Rectal smooth muscle tissue (tissue), 1 donor: ENCODE data around the gene GOSR2.
"Not testable (repeated sequence)": the region's sequence is repeated elsewhere in the genome, so short reads cannot be mapped to it uniquely, and the experiment has no call there.

Experiments
- H3K27ac ChIP-seq: one replicate; pipeline ENCODE4 v1.7.0; 2013; ENCODE audit warnings: low read depth, low read length, inconsistent platforms
- H3K27me3 ChIP-seq: one replicate; pipeline ENCODE4 v1.7.0; 2013; ENCODE audit warnings: low read length; ENCODE audit not compliant: control insufficient read depth, insufficient read depth
- H3K36me3 ChIP-seq: one replicate; pipeline ENCODE4 v1.7.0; 2013; ENCODE audit warnings: low read length; ENCODE audit not compliant: control insufficient read depth, insufficient read depth
- H3K4me1 ChIP-seq: one replicate; pipeline ENCODE4 v1.7.0; 2013; ENCODE audit warnings: low read length; ENCODE audit not compliant: control insufficient read depth, insufficient read depth
- H3K4me3 ChIP-seq: one replicate; pipeline ENCODE4 v1.7.0; 2013; ENCODE audit warnings: low read length
- H3K9ac ChIP-seq: one replicate; pipeline ENCODE4 v1.7.0; 2013; ENCODE audit warnings: low read length

The GOSR2 gene

DNA sequence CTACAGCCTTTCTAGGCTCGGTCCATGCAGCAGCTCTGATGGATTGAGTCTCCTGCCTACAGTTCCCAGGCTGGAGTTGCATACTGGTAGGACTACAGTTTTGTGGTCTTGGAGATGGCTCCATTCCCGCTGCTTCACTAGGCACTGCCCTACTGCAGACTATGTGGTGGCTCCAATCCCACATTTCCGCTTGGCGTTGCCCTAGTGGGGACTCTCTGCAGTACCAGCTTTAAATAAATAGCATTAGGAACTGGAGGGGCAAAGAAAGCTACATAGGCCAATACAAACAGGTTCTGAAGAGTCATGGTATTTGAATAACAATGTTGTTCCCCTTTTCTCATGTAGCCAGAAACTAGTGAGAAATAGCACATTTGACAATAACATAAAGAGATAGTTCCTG is 5.4 kb upstream of the GOSR2 start:
- no peak overlapping the region for H3K4me3 ChIP-seq
- no peak overlapping the region for H3K9ac ChIP-seq
- no peak overlapping the region for H3K27ac ChIP-seq
- no peaks in the 10 kb centered on the region for H3K4me1 ChIP-seq
- H3K27me3 ChIP-seq = no peaks in the 10 kb centered on the region
- H3K36me3 ChIP-seq = no peaks in the 10 kb centered on the region

DNA sequence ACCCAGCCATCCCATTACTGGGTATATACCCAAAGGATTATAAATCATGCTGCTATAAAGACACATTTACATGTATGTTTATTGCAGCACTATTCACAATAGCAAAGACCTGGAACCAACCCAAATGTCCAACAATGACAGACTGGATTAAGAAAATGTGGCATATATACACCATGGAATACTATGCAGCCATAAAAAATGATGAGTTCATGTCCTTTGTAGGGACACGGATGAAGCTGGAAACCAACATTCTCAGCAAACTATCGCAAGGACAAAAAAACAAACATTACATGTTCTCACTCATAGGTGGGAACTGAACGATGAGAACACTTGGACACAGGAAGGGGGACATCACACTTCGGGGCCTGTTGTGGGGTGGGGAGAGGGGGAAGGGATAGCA is 998 bp upstream of the GOSR2 start:
- not testable (repeated sequence) for H3K36me3 ChIP-seq, H3K27me3 ChIP-seq, H3K27ac ChIP-seq, H3K4me1 ChIP-seq, H3K4me3 ChIP-seq, H3K9ac ChIP-seq

GRCh38 chr17:46922487-46922803 is 515 bp upstream of the GOSR2 start:
- peak overlapping the region; percentile 76 for H3K4me3 ChIP-seq
- H3K27ac ChIP-seq = peak overlapping the region; percentile 97
- no peaks in the 10 kb centered on the region for H3K36me3 ChIP-seq
- H3K4me1 ChIP-seq = peaks cover 7% of the 10 kb centered on the region
- H3K27me3 ChIP-seq = no peaks in the 10 kb centered on the region
- H3K9ac ChIP-seq = no peak overlapping the region

- Histone ChIP-seq H3K4me1 (peaks cover 7% of the 10 kb centered on the region), H3K36me3 (peaks cover 5% of the 10 kb centered on the region), H3K27ac (no peak overlapping the region), H3K4me3 (no peak overlapping the region), H3K27me3 (no peaks in the 10 kb centered on the region), H3K9ac (no peak overlapping the region)
Observed at GRCh38 chr17:46925185-46925868, 2.4 kb downstream of the GOSR2 start.

DNA sequence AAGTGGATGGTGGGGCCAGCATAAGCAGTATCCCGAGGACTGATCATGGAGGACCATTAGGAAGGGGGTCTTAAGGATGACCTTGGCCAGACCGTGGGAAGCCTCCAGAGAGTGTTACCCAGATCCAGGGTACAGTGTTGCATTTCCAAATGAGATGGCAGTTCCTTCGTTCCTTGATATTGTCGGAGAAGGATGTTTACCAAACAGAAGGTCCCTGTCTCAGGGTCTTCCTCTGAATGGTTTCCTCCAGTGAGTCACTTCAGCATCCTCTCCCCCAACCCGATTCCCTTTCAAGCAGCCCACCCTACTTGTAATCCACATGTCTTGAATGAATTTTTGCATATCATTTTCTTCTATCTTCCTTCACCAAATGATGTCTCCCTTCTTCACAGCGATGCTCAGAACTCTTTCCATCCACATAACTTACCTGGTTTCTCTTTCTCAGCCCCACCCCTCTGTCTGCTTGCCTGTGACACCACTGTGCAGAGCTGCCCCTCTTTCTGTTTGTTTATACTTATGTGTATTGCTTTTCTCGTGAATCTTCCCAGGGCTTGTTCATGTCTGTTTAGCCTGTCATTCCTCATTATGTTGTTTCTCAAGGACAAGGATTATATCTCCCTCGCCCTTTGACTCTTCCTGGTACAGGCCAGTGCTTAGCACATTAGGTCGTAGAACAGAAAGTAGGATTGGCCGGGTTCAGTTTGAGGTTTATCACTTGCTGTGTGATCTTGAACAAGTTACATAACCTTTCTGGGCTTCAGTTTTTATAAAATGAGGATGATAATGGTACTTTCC is 5.7 kb downstream of the GOSR2 start:
- H3K27me3 ChIP-seq = no peaks in the 10 kb centered on the region
- no peak overlapping the region for H3K4me3 ChIP-seq
- no peak overlapping the region for H3K27ac ChIP-seq
- peaks cover 7% of the 10 kb centered on the region for H3K4me1 ChIP-seq
- H3K9ac ChIP-seq = no peak overlapping the region
- H3K36me3 ChIP-seq = peaks cover 21% of the 10 kb centered on the region

DNA sequence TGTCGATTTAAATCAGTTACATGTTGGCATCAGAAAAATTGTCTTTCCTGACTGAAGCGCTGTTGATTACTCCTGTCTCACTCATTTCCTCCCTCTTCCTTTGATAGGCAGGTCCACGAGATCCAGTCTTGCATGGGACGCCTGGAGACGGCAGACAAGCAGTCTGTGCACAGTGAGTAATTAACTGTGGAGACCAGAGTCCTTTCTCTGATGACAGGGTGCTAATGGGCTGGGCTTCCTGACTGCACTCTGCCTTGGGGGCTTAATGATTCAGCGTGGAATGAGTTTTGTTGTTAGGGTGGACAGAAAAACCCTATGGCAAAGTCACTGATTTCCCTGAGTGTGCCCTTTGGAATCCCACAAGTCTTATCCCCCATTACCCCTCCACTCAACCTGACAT is 6.5 kb downstream of the GOSR2 start:
- Histone ChIP-seq H3K27ac (no peak overlapping the region), H3K4me1 (peaks cover 2% of the 10 kb centered on the region), H3K27me3 (no peaks in the 10 kb centered on the region), H3K36me3 (peaks cover 25% of the 10 kb centered on the region), H3K9ac (no peak overlapping the region), H3K4me3 (no peak overlapping the region)

DNA sequence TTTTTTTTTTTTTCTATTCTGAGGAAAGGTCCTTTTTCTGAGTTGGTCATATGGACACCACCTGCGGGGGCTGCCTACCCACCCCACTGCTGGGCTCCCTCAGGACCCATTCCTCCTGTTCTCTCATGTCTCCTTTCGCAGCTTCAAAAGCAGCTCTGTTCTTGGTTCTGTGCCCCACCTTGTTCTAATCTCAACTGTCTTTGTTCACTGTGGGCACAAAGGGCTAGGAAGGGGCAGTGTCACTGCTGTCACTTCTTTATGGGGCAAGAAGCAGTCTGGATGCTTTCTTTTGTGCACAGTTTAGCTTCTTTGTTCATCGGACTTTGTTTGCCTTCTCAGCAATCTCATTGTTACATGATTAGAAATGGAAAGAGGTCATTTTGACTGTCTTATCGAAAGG is 7.1 kb downstream of the GOSR2 start:
- Histone ChIP-seq H3K36me3 (peaks cover 30% of the 10 kb centered on the region), H3K4me1 (no peaks in the 10 kb centered on the region), H3K27me3 (no peaks in the 10 kb centered on the region), H3K27ac (no peak overlapping the region), H3K9ac (no peak overlapping the region), H3K4me3 (no peak overlapping the region)

DNA sequence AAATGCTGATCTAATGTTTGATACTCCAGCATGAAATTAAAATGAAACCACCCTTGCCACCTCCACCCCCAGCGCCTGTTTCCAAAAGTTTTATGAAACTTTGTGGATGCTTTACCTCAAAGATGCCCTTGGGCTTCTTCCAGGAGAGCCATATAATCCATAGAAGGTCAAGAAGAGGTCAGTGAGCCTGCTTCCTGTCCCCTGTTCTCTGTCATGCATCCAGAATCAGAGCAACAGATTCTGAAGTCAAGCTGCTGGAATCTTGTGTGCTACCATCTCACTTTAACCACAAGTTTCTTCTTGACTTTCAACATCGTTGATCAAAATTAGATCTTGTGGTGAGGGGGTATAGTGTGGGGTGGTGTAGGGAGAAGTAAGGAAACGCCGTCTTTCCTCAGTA is 8.6 kb downstream of the GOSR2 start:
- Histone ChIP-seq H3K27me3 (no peaks in the 10 kb centered on the region), H3K4me1 (no peaks in the 10 kb centered on the region), H3K4me3 (no peak overlapping the region), H3K9ac (no peak overlapping the region), H3K36me3 (peaks cover 38% of the 10 kb centered on the region), H3K27ac (no peak overlapping the region)

DNA sequence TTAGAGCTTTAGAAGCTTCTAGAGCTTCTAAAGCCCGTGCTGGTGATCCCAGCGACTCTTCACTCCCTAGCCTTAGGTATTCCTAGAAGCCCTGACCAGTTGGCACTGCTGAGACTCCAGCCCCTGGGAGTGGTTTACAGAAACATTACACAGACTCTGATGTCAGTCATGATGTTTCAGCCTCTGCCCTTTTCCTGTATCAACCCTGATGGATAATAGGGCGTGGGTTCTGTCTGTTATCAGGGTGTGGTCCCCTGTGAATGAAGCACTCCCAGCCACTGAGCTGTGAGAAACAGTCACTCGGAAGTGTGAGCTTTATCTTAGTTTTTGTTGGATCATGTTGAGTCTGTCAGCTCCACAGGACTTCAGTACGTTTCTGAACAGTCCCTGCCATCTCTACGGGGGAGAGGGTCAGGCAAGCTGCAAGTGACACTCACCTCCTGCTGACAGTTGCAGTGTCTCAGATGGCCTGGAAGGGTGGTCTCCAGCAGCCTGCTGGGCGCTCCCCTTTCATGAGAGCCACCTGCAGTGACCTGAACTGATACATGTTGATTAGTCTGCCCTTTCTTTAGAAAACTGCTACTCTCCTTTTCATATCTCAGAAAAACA is 12.8 kb downstream of the GOSR2 start:
- H3K4me1 ChIP-seq = no peaks in the 10 kb centered on the region
- no peak overlapping the region for H3K27ac ChIP-seq
- no peak overlapping the region for H3K9ac ChIP-seq
- H3K27me3 ChIP-seq = no peaks in the 10 kb centered on the region
- H3K4me3 ChIP-seq = no peak overlapping the region
- H3K36me3 ChIP-seq = peaks cover 57% of the 10 kb centered on the region

DNA sequence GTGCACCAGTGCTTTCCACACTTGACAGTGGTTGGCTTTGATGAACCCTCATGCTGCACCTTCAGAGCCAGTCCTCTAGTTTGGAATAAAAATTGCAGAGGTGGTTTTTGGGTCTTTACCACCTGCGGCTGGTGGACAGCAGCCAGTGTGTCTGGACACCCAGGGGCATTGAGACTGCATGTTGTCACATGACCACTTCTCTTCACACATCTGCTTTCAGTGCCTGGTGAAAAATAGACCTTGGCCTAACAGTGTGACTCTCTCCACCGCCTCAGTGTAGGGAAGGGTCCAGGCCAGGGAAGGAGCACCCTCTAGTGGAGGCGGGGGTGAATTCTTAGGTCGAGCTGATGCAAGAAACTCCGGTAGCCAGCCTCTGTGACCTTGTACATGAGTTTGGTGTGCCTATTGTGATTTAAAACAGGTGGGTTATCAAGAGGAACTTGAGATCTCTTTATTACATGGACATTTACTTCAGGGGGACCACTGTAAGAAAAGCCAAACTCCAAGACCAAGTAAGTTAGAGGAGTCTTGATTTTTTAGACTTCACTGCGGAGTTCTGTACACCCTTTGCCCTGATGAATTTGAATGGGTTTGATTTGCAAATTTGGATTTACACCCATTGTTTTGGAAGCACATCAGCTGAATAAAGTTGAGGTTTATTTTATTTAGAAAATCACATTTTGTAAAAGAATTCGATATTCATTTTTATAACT is 17.9 kb downstream of the GOSR2 start:
- no peaks in the 10 kb centered on the region for H3K27me3 ChIP-seq
- no peak overlapping the region for H3K4me3 ChIP-seq
- H3K9ac ChIP-seq = no peak overlapping the region
- peaks cover 26% of the 10 kb centered on the region for H3K36me3 ChIP-seq
- H3K27ac ChIP-seq = no peak overlapping the region
- H3K4me1 ChIP-seq = peaks cover 3% of the 10 kb centered on the region

- H3K9ac ChIP-seq = no peak overlapping the region
- no peaks in the 10 kb centered on the region for H3K27me3 ChIP-seq
- no peak overlapping the region for H3K27ac ChIP-seq
- H3K36me3 ChIP-seq = peaks cover 19% of the 10 kb centered on the region
- no peak overlapping the region for H3K4me3 ChIP-seq
- H3K4me1 ChIP-seq = peaks cover 3% of the 10 kb centered on the region
Observed at GRCh38 chr17:46942441-46943217, 19.7 kb downstream of the GOSR2 start.

DNA sequence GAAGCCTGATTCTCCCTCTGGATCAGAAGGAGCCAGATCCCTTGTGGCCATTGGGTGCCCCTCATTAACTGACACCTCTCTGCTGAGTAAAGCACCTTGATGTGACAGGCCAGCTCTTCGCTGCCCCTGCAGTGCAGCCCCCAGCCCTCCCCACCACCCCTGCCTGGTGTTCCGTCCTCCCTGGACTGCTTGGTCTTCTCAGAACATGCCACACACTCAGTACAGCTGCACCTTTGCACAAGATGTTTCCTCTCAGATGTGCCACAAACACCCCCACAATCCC is 20.2 kb downstream of the GOSR2 start:
- Histone ChIP-seq H3K9ac (no peak overlapping the region), H3K27me3 (no peaks in the 10 kb centered on the region), H3K4me1 (peaks cover 3% of the 10 kb centered on the region), H3K27ac (no peak overlapping the region), H3K4me3 (no peak overlapping the region), H3K36me3 (peaks cover 19% of the 10 kb centered on the region)
